Glutamatergic neuron (in vitro differentiated cells): ENCODE results near the gene HSP90AA1. TPM values are rescaled to one million over a fixed set of nuclear protein-coding genes. Genes with fewer than 3 reads are reported as not detected.

Experiments used
- DNase-seq: peaks from one replicate; pipeline ENCODE4 v3.0.0; 2022
- H3K27ac Mint-ChIP-seq: one replicate; pipeline ENCODE4 v1.8.0; 2020; ENCODE audit warnings: mild to moderate bottlenecking, mixed read lengths, inconsistent platforms; ENCODE audit not compliant: unreplicated experiment
- H3K27me3 Mint-ChIP-seq: one replicate; pipeline ENCODE4 v1.8.0; 2020; ENCODE audit warnings: mild to moderate bottlenecking, moderate library complexity, mixed read lengths, inconsistent platforms; ENCODE audit not compliant: unreplicated experiment
- H3K36me3 Mint-ChIP-seq: one replicate; pipeline ENCODE4 v1.8.0; 2020; ENCODE audit warnings: mild to moderate bottlenecking, mixed read lengths, inconsistent platforms; ENCODE audit not compliant: unreplicated experiment
- H3K4me1 Mint-ChIP-seq: one replicate; pipeline ENCODE4 v1.8.0; 2020; ENCODE audit warnings: mild to moderate bottlenecking, low read depth, mixed read lengths, inconsistent platforms; ENCODE audit not compliant: unreplicated experiment
- H3K4me3 Mint-ChIP-seq: one replicate; pipeline ENCODE4 v1.8.0; 2020; ENCODE audit warnings: mild to moderate bottlenecking, mixed read lengths, inconsistent platforms; ENCODE audit not compliant: unreplicated experiment
- H3K9me3 Mint-ChIP-seq: one replicate; pipeline ENCODE4 v1.8.0; 2020; ENCODE audit warnings: mild to moderate bottlenecking, moderate library complexity, mixed read lengths, inconsistent platforms; ENCODE audit not compliant: unreplicated experiment
- total RNA-seq: library from RNA; stranded (reverse); fragmentation: NEBNext Ultra II Directional; extraction: Animal tissue kit (Norgen Biotek cat#: 25700); gene quantifications from one replicate; pipeline ENCODE4 v1.2.1, GENCODE V29; 2021; ENCODE audit not compliant: unreplicated experiment
- TF ChIP-seq, protein P1 (sequence below): fragments of 200-600 bp; sonication (generic); IDR thresholded peaks from one replicate; pipeline ENCODE4 v1.5.0; 2021; ENCODE audit not compliant: partially characterized antibody, unreplicated experiment

The HSP90AA1 gene
- total RNA-seq, 1 donor from 2014 or later, result 610 TPM

DNA sequence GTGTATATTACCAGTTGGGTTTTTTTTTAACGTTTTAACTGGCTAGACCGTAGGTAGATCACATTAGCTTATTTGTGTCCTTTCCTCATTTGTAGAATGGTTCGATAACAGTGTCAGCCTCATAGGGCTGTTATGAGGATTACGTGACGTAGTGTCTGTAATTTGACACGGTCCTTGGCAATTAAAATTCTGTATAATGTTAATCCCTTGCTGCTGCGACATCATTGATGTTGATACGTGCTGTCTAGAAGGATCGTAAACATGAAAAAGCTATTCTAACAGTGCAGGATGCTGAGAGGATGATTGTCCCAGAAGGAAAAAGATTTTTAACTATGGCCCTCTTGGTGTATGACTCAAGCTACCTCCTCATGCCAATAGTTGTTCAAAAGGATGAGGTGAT is 50.9 kb downstream of the HSP90AA1 start:
- Mint-ChIP-seq H3K27ac (no peak overlapping the region), H3K27me3 (peaks cover 14% of the 10 kb centered on the region), H3K4me1 (no peaks in the 10 kb centered on the region), H3K4me3 (no peak overlapping the region), H3K9me3 (peaks cover 2% of the 10 kb centered on the region), H3K36me3 (peaks cover 10% of the 10 kb centered on the region)
- TF ChIP-seq, protein P1, sequence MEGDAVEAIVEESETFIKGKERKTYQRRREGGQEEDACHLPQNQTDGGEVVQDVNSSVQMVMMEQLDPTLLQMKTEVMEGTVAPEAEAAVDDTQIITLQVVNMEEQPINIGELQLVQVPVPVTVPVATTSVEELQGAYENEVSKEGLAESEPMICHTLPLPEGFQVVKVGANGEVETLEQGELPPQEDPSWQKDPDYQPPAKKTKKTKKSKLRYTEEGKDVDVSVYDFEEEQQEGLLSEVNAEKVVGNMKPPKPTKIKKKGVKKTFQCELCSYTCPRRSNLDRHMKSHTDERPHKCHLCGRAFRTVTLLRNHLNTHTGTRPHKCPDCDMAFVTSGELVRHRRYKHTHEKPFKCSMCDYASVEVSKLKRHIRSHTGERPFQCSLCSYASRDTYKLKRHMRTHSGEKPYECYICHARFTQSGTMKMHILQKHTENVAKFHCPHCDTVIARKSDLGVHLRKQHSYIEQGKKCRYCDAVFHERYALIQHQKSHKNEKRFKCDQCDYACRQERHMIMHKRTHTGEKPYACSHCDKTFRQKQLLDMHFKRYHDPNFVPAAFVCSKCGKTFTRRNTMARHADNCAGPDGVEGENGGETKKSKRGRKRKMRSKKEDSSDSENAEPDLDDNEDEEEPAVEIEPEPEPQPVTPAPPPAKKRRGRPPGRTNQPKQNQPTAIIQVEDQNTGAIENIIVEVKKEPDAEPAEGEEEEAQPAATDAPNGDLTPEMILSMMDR, result no peak
- no peak for DNase-seq

DNA sequence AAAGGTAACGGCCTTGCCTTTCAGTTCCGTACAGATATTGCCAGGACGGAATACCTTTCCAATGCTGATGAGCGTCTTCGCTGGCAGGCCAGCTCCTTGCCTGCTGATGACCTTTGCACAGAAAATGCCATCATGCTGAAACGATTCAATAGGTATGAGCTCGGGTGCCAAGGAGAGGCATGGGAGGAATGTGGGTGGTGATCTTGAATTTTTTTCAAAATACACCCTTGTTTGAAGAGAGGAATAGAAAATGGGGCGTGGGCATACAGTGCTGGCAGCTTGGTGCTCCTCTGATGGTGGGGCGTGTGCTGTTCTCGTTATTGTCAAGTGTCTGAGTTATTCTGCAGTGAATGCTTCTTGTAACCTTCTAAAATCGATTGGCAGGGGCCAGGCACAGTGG is 52.5 kb downstream of the HSP90AA1 start:
- H3K4me1 Mint-ChIP-seq, result no peaks in the 10 kb centered on the region
- peaks cover 2% of the 10 kb centered on the region for H3K9me3 Mint-ChIP-seq
- H3K27me3 Mint-ChIP-seq, result peaks cover 14% of the 10 kb centered on the region
- no peak overlapping the region for H3K27ac Mint-ChIP-seq
- peaks cover 10% of the 10 kb centered on the region for H3K36me3 Mint-ChIP-seq
- TF ChIP-seq, protein P1, result no peak
- no peak overlapping the region for H3K4me3 Mint-ChIP-seq
- no peak for DNase-seq

DNA sequence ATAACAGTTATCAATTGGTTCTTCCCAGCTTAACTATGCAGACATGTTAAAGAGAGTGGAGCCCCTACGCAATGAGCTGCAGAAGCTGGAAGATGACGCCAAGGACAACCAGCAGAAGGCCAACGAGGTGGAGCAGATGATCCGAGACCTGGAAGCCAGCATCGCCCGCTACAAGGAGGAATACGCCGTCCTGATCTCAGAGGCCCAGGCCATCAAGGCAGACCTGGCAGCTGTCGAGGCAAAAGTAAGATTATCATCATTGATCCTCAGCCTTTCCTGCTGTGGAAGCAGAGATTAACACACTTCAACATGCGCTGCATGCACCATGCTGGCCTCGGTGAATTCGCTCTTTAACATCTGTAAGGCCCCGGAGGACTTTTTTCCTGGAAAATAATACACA is 53.6 kb downstream of the HSP90AA1 start:
- DNase-seq, result no peak
- Mint-ChIP-seq H3K4me3 (no peak overlapping the region), H3K4me1 (no peaks in the 10 kb centered on the region), H3K9me3 (no peaks in the 10 kb centered on the region), H3K27ac (peak overlapping the region; percentile 28), H3K27me3 (peaks cover 12% of the 10 kb centered on the region), H3K36me3 (peaks cover 10% of the 10 kb centered on the region)
- TF ChIP-seq, protein P1, result no peak

Other genes starting within 250 kb of the HSP90AA1 start
- gene DYNC1H1, start 122.5 kb downstream of the HSP90AA1 start, total RNA-seq, result 2,051 TPM
- gene WDR20, start 52.9 kb upstream of the HSP90AA1 start, total RNA-seq, result 38.1 TPM
- gene MOK, start 218.1 kb upstream of the HSP90AA1 start, total RNA-seq, result 6.5 TPM
- 13.6 TPM for gene ZNF839, start 232.7 kb upstream of the HSP90AA1 start, total RNA-seq